Fibroblast of lung (primary cell): Measurements from ENCODE around the gene ASAP2. TPM values are rescaled to one million over a fixed set of nuclear protein-coding genes. Genes with fewer than 3 reads are reported as not detected.
A peak's percentile ranks its signal among the peaks of the same experiment; 100 is the strongest.

Experiments used
- DNase-seq, 2 donors: peaks; one replicate each; pipeline versions ENCODE4 v3.0.0 to v3.0.0-alpha.2; 2010; ENCODE audit warnings: low read depth in 2 of 2
- H2AFZ ChIP-seq: 2 replicates; pipeline ENCODE4 v1.5.1; 2012; ENCODE audit warnings: low read length, control low read depth, inconsistent platforms
- H3K27ac ChIP-seq: 2 replicates; pipeline ENCODE4 v1.5.1; 2011; ENCODE audit warnings: low read length, control low read depth; ENCODE audit not compliant: insufficient read depth
- H3K27me3 ChIP-seq: 2 replicates; pipeline ENCODE4 v1.5.1; 2011; ENCODE audit warnings: mild to moderate bottlenecking, low read length; ENCODE audit not compliant: control insufficient read depth, insufficient read depth
- H3K36me3 ChIP-seq: 2 replicates; pipeline ENCODE4 v1.5.1; 2011; ENCODE audit warnings: low read length; ENCODE audit not compliant: control insufficient read depth, insufficient read depth
- H3K4me1 ChIP-seq: 2 replicates; pipeline ENCODE4 v1.5.1; 2011; ENCODE audit warnings: low read length; ENCODE audit not compliant: control insufficient read depth, insufficient read depth; ENCODE audit errors: extremely low read depth
- H3K4me2 ChIP-seq: 2 replicates; pipeline ENCODE4 v1.5.1; 2011; ENCODE audit warnings: low read length, control low read depth; ENCODE audit not compliant: insufficient read depth; ENCODE audit errors: extremely low read depth
- H3K4me3 ChIP-seq, 4 experiments: fragments of 200-600 bp in 1 of 4; sonication (generic) in 1 of 4; replicated peaks in 1 of 4; 2 replicates each; pipeline ENCODE4 v1.5.1; 2011 to 2016; ENCODE audit warnings: low read length in 4 of 4, low read depth in 3 of 4, mild to moderate bottlenecking in 3 of 4, control low read depth in 2 of 4, inconsistent platforms in 1 of 4, mixed read lengths in 1 of 4; ENCODE audit not compliant: insufficient read depth in 1 of 4; ENCODE audit errors: control extremely low read depth in 1 of 4
- H3K79me2 ChIP-seq: 2 replicates; pipeline ENCODE4 v1.5.1; 2012; ENCODE audit warnings: mild to moderate bottlenecking, low read length, inconsistent platforms; ENCODE audit not compliant: control insufficient read depth, insufficient read depth
- H3K9ac ChIP-seq: 2 replicates; pipeline ENCODE4 v1.5.1; 2011; ENCODE audit warnings: mild to moderate bottlenecking, low read length, control low read depth; ENCODE audit not compliant: insufficient read depth
- H3K9me3 ChIP-seq: 2 replicates; pipeline ENCODE4 v1.5.1; 2012; ENCODE audit warnings: low read depth, low read length; ENCODE audit not compliant: control insufficient read depth, insufficient read depth
- H4K20me1 ChIP-seq: 2 replicates; pipeline ENCODE4 v1.5.1; 2011; ENCODE audit warnings: low read length; ENCODE audit not compliant: control insufficient read depth, insufficient read depth; ENCODE audit errors: extremely low read depth
- EZH2 ChIP-seq: IDR thresholded peaks from 2 replicates; pipeline ENCODE4 v1.5.1; 2012; ENCODE audit warnings: low read length, control low read depth, mild to moderate bottlenecking; ENCODE audit errors: missing control alignments
- polyA plus RNA-seq, 2 donors: library from polyadenylated mRNA; depleted of rRNA in 1 of 2; stranded (reverse) in 1 of 2; unstranded in 1 of 2; fragments of >200 nt; gene quantifications; 2 replicates each; pipeline ENCODE4 v1.2.1, GENCODE V29; 2011 to 2012; ENCODE audit warnings: missing spikeins in 1 of 2
- total RNA-seq: library from RNA; depleted of rRNA; stranded (reverse); fragments of >200 nt; gene quantifications from 2 replicates; pipeline ENCODE4 v1.2.1, GENCODE V29; 2014
- TF ChIP-seq, protein P1 (sequence below), 2 donors: IDR thresholded peaks in 1 of 2; conservative IDR thresholded peaks in 1 of 2; 1 replicate in 1 of 2; 2 replicates in 1 of 2; pipeline ENCODE4 v1.5.1; 2011 to 2012; ENCODE audit warnings: low read length in 2 of 2, control low read depth in 1 of 2, inconsistent platforms in 1 of 2, low read depth in 1 of 2, mild to moderate bottlenecking in 1 of 2

ASAP2 gene
- total and polyA plus RNA-seq, 2 donors (not counting 1 experiment from before 2014, with no cell fraction given): 19.2 to 19.9 TPM

DNA sequence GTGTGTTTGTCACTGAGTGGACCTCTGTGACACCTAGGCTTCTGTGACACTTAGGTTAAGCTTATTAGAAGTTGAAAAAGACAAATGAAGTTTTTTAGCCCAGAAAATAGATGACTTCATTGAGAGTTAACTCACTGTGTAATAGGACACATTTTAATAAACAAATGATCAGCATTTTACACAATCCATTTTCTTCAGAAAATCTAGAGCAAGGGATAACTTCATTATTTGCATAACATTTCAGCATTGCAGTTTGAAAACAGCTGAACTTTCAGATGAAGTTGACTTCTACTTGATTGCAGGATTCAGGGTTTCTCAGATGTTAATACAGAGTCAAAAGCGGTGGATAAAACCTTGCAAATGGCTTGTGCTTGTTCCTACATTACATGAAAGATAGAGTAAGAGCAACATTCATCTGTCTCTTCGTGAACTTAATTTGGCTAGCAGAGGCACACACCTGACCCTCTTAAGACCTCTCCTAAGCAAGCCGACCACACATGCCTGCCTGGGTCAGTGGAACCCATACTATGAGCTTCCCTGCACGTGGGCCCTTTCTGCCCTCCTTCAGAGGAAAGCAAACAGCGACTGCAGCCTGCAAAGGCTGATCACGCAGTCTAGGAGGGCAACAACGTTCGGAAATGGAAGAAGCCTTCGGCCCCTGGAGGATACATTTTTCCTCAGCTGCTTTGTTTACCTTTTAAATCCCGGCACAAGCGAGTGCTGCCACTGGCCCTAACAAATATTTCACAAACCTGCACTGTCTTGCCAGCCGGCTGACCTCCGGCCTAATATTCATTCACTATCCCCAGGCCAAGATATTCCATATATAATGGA lies 200.1 kb downstream of the ASAP2 start:
- H3K27me3 ChIP-seq: no peaks in the 10 kb centered on the region
- TF ChIP-seq EZH2: no peak
- TF ChIP-seq, protein P1, sequence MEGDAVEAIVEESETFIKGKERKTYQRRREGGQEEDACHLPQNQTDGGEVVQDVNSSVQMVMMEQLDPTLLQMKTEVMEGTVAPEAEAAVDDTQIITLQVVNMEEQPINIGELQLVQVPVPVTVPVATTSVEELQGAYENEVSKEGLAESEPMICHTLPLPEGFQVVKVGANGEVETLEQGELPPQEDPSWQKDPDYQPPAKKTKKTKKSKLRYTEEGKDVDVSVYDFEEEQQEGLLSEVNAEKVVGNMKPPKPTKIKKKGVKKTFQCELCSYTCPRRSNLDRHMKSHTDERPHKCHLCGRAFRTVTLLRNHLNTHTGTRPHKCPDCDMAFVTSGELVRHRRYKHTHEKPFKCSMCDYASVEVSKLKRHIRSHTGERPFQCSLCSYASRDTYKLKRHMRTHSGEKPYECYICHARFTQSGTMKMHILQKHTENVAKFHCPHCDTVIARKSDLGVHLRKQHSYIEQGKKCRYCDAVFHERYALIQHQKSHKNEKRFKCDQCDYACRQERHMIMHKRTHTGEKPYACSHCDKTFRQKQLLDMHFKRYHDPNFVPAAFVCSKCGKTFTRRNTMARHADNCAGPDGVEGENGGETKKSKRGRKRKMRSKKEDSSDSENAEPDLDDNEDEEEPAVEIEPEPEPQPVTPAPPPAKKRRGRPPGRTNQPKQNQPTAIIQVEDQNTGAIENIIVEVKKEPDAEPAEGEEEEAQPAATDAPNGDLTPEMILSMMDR (conservative IDR thresholded peaks at IDR 0.05 in 1 of 2, IDR thresholded peaks at IDR 0.05 in 1 of 2; ENCODE audit: low read depth in 1 of 2, low read length in 2 of 2): no peak
- H3K36me3 ChIP-seq: peaks cover 11% of the 10 kb centered on the region
- H3K27ac ChIP-seq: no peak overlapping the region
- DNase-seq: peak in 1 of 2 donors; percentile 81
- no peaks in the 10 kb centered on the region for H3K9me3 ChIP-seq
- H4K20me1 ChIP-seq: no peaks in the 10 kb centered on the region
- H3K4me2 ChIP-seq: no peak overlapping the region
- peaks cover 14% of the 10 kb centered on the region for H3K4me1 ChIP-seq
- H3K4me3 ChIP-seq: no peak overlapping the region
- H2AFZ ChIP-seq: no peak overlapping the region
- H3K9ac ChIP-seq: no peak overlapping the region
- no peaks in the 10 kb centered on the region for H3K79me2 ChIP-seq

DNA sequence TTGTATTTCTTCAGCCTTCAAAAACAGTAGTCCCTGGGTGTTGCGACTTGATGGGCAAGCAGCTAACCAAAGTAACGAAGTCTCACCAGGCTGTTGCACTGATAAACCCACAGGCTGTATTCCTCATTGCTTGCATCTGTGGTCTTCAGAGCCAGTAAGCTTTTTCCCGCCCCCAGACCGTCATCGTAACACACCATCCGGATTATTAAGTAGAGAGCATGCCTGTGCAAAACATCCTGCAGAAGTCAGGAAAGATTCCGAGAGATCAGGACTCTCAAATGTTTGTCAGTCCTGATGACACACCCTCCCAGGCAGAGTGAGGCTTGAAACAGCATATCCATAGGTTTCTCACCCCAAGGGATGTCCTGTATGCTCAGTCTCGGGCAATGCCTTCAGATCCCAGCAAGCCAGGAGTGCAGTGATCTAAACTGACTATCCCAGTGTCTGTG lies 200.8 kb downstream of the ASAP2 start:
- Histone ChIP-seq H3K4me2 (no peak overlapping the region), H3K27ac (no peak overlapping the region), H3K9me3 (no peaks in the 10 kb centered on the region), H3K4me1 (peaks cover 14% of the 10 kb centered on the region), H3K27me3 (no peaks in the 10 kb centered on the region), H3K36me3 (peaks cover 11% of the 10 kb centered on the region), H3K79me2 (no peaks in the 10 kb centered on the region), H2AFZ (no peak overlapping the region), H4K20me1 (no peaks in the 10 kb centered on the region), H3K4me3 (no peak overlapping the region), H3K9ac (no peak overlapping the region)
- TF ChIP-seq, protein P1 (conservative IDR thresholded peaks at IDR 0.05 in 1 of 2, IDR thresholded peaks at IDR 0.05 in 1 of 2; ENCODE audit: low read depth in 1 of 2, low read length in 2 of 2): no peak
- TF ChIP-seq EZH2: no peak
- no peak for DNase-seq

DNA sequence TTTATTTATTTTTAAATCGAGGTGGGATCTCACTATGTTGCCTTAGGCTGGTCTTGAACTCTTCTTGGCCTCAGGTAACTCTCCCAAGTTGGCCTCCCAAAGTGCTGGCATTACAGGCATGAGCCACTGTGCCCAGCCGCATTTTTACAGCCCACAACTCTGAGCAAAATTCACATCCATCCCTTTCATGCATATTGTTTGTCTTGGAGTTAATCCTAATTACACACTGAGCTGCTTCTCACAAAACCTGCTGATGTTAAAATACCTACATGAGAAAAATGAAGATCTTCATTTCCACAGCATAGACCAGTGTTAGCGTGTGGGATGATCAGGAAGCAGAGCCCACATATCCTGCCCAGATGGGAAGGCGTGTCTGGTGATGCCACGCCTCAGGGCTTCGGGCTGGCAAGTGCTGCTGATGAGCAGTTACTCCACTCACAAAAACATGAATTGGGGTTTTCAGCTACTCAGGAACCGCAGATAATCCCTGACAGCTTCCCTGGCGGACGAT lies 202.1 kb downstream of the ASAP2 start:
- peaks cover 13% of the 10 kb centered on the region for H3K36me3 ChIP-seq

More for the DNA sequence above, 202.1 kb downstream of the ASAP2 start:
- Histone ChIP-seq H3K27ac (no peak overlapping the region), H3K9me3 (no peaks in the 10 kb centered on the region), H3K79me2 (no peaks in the 10 kb centered on the region), H3K9ac (no peak overlapping the region), H3K4me1 (peaks cover 14% of the 10 kb centered on the region), H3K4me3 (no peak overlapping the region), H4K20me1 (no peaks in the 10 kb centered on the region), H3K27me3 (no peaks in the 10 kb centered on the region), H3K4me2 (no peak overlapping the region), H2AFZ (no peak overlapping the region)
- peak in 1 of 2 donors; percentile 69 for DNase-seq
- TF ChIP-seq, protein P1 (conservative IDR thresholded peaks at IDR 0.05 in 1 of 2, IDR thresholded peaks at IDR 0.05 in 1 of 2; ENCODE audit: low read depth in 1 of 2, low read length in 2 of 2): no peak
- TF ChIP-seq EZH2: no peak
